ENCODE results near the gene ATP1A1. TPM values are rescaled to one million over a fixed set of nuclear protein-coding genes. Genes with fewer than 3 reads are reported as not detected.

ATP1A1 gene
- total RNA-seq, 4 donors from 2014 or later, result 556 to 703 (median 561) TPM

- Histone ChIP-seq H3K4me1 (peaks cover 29% of the 10 kb centered on the region), H3K4me3 (no peak overlapping the region), H3K36me3 (no peaks in the 10 kb centered on the region), H3K27me3 (no peaks in the 10 kb centered on the region), H3K27ac (peak overlapping the region; percentile 10), H3K9me3 (no peaks in the 10 kb centered on the region)
- 82% methylated on average over 4 of the region's 4 CpGs for WGBS
- DNase-seq (ENCODE audit: low spot score in 2 of 2), result no peak
- no peak for TF ChIP-seq EP300 (IDR thresholded peaks at IDR 0.05)
- no peak for TF ChIP-seq POLR2AphosphoS5 (IDR thresholded peaks at IDR 0.05)
- no peak for TF ChIP-seq POLR2A (IDR thresholded peaks at IDR 0.05)
- no peak for TF ChIP-seq CTCF (IDR thresholded peaks at IDR 0.05)
These were observed 43.9 kb downstream of the ATP1A1 start for GRCh38 chr1:116416854-116417513.

GRCh38 chr1:116417678-116418077 is 44.6 kb downstream of the ATP1A1 start:
- Histone ChIP-seq H3K4me3 (peak overlapping the region; percentile 75), H3K9me3 (no peaks in the 10 kb centered on the region), H3K4me1 (peaks cover 27% of the 10 kb centered on the region), H3K27ac (peak overlapping the region; percentile 71), H3K36me3 (no peaks in the 10 kb centered on the region), H3K27me3 (no peaks in the 10 kb centered on the region)
- TF ChIP-seq POLR2AphosphoS5 (IDR thresholded peaks at IDR 0.05) (no peak), CTCF (IDR thresholded peaks at IDR 0.05) (no peak), POLR2A (IDR thresholded peaks at IDR 0.05) (no peak), EP300 (IDR thresholded peaks at IDR 0.05) (no peak)
- 49% methylated on average over 6 of the region's 6 CpGs for WGBS
- no peak for DNase-seq (ENCODE audit: low spot score in 2 of 2)

- H3K4me1 ChIP-seq, result peaks cover 27% of the 10 kb centered on the region
- TF ChIP-seq POLR2AphosphoS5 (IDR thresholded peaks at IDR 0.05) (peak in 2 of 3 donors; percentile 25 to 90), POLR2A (IDR thresholded peaks at IDR 0.05) (peak in 1 of 2 donors; percentile 21), CTCF (IDR thresholded peaks at IDR 0.05) (no peak)
- 2% methylated on average over 13 of the region's 48 CpGs for WGBS
- H3K9me3 ChIP-seq, result no peaks in the 10 kb centered on the region
- H3K27ac ChIP-seq, result peak overlapping the region; percentile 71
- DNase-seq (ENCODE audit: low spot score in 2 of 2), result peak; percentile 84 to 87
- H3K36me3 ChIP-seq, result no peaks in the 10 kb centered on the region
- H3K4me3 ChIP-seq, result peak overlapping the region; percentile 75
- H3K27me3 ChIP-seq, result no peaks in the 10 kb centered on the region
These were observed 45.2 kb downstream of the ATP1A1 start for GRCh38 chr1:116418091-116418830.

GRCh38 chr1:116420417-116421200 is 47.6 kb downstream of the ATP1A1 start:
- no peak for DNase-seq (ENCODE audit: low spot score in 2 of 2)
- Histone ChIP-seq H3K4me3 (no peak overlapping the region), H3K36me3 (no peaks in the 10 kb centered on the region), H3K4me1 (peaks cover 27% of the 10 kb centered on the region), H3K27me3 (no peaks in the 10 kb centered on the region), H3K27ac (no peak overlapping the region), H3K9me3 (no peaks in the 10 kb centered on the region)
- 84% methylated on average over 2 of the region's 2 CpGs for WGBS
- no peak for TF ChIP-seq EP300 (IDR thresholded peaks at IDR 0.05)
- no peak for TF ChIP-seq POLR2AphosphoS5 (IDR thresholded peaks at IDR 0.05)
- TF ChIP-seq POLR2A (IDR thresholded peaks at IDR 0.05), result no peak
- TF ChIP-seq CTCF (IDR thresholded peaks at IDR 0.05), result no peak

GRCh38 chr1:116424438-116424837 is 51.4 kb downstream of the ATP1A1 start:
- no peak for DNase-seq (ENCODE audit: low spot score in 2 of 2)
- Histone ChIP-seq H3K4me1 (no peaks in the 10 kb centered on the region), H3K9me3 (no peaks in the 10 kb centered on the region), H3K27ac (no peak overlapping the region), H3K27me3 (no peaks in the 10 kb centered on the region), H3K36me3 (no peaks in the 10 kb centered on the region), H3K4me3 (no peak overlapping the region)
- WGBS, result 90% methylated on average over 5 of the region's 5 CpGs
- TF ChIP-seq POLR2A (IDR thresholded peaks at IDR 0.05) (no peak), CTCF (IDR thresholded peaks at IDR 0.05) (no peak), POLR2AphosphoS5 (IDR thresholded peaks at IDR 0.05) (no peak), EP300 (IDR thresholded peaks at IDR 0.05) (no peak)

Measured in suprapubic skin (tissue), 4 donors.